ENCODE measurements around the gene SBNO2. TPM values are rescaled to one million over a fixed set of nuclear protein-coding genes. Genes with fewer than 3 reads are reported as not detected.

SBNO2 gene
- total RNA-seq, 1 donor from 2014 or later, result 23.1 TPM

DNA sequence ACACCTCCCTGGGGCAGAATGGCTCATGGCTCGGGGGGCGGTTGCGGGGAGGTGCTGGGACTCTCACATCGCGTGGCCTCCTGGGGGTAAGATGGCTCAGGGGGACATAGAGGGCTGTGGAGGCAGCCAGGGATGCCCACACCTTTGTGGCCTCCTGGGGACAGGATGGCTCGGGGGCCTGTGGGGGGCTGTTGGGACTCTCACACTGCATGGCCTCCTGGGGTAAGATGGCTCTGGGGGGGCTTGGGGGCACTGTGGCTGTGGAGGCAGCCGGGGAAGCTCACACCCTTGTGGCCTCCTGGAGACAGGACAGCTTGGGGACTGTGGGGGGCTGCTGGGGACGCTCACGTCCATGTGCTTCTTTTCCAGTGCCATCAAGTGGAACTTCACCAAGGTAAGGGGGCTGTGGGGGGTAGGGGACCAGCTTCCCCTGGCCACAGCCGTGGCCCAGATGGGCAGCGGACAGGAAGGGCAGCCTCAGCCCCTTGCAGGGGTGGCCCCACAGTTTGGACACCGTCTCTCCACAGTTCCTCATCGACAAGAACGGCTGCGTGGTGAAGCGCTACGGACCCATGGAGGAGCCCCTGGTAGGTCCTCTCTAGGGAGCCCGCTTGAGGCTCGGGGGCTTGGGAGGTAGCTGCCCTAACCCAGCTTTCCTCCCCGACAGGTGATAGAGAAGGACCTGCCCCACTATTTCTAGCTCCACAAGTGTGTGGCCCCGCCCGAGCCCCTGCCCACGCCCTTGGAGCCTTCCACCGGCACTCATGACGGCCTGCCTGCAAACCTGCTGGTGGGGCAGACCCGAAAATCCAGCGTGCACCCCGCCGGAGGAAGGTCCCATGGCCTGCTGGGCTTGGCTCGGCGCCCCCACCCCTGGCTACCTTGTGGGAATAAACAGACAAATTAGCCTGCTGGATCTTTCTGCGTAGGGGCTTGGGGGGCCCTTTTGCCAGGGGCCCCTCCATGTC is 67.9 kb downstream of the SBNO2 start:
- DNase-seq, result no peak

DNA sequence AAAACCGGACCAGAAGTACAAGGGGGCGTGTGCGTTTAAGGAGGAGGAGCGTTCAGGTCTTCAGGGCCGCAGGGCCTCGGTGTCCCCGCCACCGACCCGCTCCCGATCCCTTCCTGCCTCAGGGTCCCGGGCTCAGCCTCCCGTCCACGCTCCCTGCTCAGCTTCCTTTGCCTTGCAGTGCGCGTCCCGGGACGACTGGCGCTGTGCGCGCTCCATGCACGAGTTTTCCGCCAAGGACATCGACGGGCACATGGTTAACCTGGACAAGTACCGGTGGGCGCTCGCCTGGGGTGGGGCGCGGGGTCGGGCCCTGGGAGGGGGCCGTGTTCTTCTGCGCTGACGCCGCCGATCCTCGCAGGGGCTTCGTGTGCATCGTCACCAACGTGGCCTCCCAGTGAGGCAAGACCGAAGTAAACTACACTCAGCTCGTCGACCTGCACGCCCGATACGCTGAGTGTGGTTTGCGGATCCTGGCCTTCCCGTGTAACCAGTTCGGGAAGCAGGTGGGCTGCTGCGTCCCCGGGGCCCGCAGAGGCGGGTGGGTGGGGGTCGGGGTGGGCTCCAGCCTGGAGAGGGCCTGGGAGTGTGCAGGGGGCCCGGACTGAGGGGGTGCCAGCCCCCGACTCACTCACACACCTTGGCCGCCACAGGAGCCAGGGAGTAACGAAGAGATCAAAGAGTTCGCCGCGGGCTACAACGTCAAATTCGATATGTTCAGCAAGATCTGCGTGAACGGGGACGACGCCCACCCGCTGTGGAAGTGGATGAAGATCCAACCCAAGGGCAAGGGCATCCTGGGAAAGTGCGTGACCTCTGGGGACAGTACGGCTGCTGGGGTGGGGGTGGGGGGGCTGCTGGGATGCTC is 68.8 kb downstream of the SBNO2 start:
- DNase-seq, result no peak

DNA sequence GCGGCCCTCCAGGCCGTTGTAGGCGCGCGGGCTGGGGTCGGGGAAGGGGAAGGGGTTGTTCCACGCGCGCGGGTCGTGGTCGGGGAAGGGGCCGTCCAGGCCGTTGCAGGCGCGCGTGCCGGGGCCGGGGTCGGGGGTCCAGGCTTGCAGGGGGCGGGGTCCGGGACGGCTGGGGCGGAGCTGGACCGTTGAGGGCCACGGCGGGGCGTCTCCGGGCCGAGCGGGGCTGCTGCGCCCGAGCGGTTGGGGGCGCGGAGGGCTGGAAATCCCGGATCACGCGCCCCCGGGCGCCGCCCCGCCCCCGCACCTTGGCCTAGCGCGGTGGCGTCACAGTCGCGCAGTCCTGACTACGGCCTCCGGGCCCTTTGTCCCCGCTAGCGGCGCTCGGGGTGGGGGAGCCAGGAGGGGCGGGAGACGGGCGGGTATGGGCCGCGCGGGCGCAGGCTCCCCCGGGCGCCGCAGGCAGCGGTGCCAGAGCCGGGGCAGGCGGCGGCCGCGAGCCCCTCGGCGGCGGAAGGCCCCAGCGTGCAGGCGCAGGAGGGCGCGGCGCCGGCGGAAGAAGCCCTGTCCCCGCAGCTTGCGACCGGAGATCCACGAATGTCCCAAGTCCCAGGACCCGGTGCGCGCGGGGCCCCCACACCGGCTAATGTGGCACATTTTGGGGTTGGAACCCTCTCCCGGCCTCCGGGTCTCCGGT is 69.6 kb downstream of the SBNO2 start:
- DNase-seq, result no peak

DNA sequence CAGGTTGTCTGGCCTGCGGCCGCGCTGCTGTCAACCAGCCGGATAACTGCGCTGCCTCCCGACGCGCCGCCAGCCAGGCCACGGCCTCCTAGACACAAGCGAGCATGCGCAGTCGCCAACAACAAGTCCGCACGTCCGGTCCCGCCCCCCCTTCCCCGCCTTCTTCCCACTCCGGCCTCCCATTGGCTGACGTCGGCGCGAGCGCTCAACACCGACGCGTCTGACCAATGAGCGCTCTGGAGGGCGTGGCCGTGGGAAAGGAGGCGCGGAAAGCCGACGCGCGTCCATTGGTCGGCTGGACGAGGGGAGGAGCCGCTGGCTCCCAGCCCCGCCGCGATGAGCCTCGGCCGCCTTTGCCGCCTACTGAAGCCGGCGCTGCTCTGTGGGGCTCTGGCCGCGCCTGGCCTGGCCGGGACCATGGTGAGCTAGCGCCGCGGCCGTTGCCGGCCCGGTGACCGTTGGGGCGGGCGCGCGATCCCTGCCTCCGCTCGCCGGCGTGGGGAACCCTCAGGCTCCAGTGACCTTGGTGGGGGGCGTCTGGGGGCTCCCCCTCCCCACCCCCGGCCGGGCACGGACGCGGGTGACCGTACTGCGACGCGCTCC is 70.3 kb downstream of the SBNO2 start, which contains the start of gene GPX4:
Gene GPX4 (plus strand): TSS at position 287 of the 603 bp plus-strand sequence. CDS start 50 bp downstream, at position 337.
- peak; percentile 99 for DNase-seq

DNA sequence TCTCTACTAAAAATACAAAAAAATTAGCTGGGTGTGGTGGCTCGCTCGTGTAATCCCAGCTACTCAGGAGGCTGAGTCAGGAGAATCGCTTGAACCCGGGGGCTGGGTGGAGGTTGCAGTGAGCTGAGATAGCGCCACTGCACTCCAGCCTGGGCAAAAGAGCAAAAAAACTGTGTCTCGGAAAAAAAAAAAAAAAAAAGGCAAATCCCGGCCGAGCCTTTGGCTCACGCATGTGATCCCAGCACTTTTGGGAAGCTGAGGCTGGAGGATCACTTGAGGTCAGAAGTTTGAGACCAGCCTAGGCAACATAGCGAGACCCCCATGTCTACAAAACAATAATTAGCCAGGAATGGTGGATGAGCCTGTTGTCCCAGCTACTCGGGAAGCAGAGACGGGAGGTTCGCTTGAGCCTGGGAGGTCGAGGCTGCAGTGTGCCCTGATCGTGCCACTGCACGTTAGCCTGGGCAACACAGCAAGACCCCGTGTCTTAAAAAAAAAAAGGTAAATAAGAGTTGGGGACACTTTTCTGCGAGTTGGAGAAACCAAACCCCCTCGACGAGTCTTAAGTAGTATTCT is 70.8 kb downstream of the SBNO2 start:
- no peak for DNase-seq

DNA sequence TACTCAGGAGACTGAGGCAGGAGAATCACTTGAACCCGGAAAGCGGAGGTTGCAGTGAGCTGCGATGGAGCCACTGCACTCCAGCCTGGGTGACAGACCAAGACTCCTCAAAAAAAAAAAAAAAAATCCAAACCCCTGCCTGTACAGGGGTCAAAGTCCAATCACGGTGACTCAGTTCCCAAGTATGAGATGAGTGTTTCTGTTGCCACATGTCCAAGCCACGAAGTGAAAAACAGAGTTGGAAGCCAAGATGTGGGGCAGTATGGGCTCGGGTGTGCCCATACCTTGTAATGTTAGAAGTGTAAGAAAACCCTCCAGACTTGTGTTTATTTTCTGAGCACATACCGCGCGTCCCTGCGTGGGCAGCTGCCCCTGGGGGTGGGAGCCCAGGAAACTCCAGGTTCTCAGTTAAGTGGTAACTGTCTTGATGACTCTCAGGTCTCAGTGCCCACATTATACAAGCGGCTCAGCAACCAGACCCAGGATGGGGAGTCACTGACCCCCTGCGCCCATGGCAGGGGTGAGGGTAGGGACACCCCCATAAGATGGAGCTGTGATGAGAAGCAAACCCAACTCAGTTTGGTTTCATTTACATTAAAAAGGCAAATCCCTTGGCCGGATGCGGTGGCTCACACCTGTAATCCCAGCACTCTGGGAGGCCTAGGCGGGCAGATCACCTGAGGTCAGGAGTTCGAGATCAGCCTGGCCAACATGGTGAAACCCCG is 71.5 kb downstream of the SBNO2 start:
- no peak for DNase-seq

DNA sequence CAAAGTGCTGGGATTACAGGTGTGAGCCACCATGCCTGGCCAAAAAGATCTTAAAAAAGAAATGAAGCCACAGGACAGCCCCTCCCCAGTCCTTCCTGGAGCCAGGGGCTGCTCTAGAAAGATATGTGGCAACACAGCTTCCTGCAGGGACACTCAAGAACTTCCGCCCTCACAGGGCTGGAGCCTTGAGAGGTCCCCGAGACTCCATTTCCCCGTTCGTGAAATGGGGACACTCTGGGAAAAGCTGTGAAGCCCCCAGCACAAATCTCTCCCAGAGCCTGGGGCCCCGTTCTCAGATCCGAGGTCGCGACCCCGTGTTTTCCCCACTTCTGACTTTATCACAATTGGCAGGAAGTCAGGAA is 72.8 kb downstream of the SBNO2 start:
- DNase-seq, result no peak

DNA sequence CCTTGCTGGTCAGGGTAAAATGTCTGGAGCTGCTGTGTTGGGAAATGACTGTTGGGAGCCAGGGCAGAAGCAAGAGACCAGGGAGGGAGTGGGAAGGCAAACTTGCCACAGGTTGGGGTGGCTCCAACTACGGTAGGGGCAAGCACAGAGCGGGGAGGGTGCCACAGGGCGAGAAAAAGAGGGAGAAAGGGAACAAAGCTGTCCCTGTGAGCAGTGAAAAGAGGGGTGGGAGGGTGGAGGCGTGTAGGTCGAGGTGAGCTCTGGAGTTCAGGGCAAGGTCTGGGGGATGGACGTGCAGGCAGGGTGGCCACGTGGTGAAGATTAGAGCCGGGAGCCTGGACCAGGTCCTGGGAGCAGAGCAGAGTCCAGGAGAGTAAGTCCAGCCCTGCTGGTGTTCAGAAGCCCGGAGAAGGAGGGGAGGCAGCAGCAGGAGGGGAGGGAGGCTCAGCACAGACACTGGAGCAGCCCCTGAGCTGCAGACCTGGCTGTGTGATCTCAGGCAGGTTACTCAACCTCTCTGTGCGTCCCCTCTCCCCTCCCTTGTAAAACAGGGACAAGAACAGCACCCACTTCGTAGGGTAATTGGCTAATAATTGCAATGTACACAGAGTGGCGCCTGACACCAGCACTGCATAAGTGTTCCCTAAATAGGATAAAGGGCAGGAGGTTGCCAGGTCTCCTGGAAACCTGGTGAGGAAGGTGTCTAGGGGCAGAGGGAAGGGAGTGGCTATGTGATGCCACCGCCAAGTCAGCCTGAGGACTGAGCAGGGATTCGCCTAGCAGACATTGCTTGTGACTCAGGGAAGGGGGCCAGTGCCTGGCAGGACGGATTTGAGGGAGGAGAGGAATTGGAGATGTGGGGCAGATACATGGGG is 75.7 kb downstream of the SBNO2 start:
- DNase-seq, result no peak

DNA sequence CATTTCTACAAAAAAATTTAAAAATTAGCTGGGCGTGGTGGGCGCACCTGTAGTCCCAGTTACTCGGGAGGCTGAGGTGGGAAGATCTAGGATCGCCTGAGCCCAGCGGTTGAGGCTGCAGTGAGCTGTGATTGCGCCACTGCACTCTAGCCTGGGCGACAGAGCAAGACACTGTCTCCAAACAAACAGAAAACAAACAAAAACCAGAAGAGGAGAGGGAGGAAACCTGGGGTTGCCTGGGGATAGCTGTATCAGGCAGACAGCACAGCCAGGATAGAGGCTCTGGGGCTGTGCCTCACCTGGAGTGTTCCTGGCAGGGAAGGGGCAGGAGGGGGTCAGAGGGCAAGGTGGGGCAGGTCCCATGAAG is 76.3 kb downstream of the SBNO2 start:
- no peak for DNase-seq

DNA sequence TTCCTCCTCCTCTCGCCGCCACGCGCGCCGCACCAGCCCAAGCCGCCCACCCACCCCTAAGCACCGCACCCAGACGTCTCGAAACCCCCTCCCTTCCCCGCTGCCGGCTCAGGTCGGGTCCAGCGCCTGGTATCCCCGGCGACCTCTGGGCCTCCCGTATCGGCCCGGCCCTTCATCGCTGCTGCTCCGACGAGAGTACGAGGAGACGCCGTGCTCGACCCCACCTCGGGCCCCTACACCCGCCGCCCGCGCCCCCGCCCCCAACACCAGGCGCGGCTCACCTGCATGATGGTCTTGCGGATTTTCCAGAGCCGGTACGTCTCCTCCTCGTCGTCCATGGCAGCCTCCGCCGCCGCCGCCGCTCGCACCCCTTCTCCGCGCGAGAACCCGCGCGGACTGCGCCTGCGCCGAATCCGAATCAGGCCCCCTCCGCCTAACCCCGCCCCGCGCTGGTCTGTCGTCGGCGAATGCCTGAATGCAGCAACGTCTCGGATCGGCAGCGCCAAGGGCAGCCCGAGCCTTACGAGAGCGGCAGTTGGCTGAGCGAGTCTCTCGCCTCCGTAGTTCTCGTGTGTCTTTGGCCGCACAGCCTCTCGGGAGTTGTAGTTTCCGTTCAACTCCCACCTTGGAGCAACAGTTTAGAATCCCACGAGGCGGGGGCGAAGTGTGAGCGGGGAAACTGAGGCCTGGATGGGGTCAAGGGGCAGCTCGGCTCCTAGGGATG is 78.9 kb downstream of the SBNO2 start, which contains the start of gene POLR2E:
Gene POLR2E (minus strand): TSS at position 398 of the 724 bp plus-strand sequence. CDS start 60 bp downstream, at position 338.
- peak; percentile 97 for DNase-seq

DNA sequence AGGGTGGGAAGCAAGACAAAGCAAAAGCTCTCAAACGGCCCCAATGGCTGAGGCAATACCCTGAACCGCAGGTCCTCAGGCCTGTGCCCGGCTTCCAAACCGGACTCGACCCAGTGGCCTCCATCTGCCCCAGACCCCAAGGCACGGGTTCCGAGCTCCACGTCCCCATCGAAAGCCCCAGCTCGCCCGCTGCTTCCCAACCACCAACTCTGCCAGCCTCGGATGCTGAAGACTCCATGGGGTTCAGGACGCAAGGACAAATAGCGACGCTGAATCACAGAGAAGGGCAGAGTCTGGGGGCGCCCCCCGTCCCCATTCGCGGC is 79.5 kb downstream of the SBNO2 start:
- DNase-seq, result no peak

DNA sequence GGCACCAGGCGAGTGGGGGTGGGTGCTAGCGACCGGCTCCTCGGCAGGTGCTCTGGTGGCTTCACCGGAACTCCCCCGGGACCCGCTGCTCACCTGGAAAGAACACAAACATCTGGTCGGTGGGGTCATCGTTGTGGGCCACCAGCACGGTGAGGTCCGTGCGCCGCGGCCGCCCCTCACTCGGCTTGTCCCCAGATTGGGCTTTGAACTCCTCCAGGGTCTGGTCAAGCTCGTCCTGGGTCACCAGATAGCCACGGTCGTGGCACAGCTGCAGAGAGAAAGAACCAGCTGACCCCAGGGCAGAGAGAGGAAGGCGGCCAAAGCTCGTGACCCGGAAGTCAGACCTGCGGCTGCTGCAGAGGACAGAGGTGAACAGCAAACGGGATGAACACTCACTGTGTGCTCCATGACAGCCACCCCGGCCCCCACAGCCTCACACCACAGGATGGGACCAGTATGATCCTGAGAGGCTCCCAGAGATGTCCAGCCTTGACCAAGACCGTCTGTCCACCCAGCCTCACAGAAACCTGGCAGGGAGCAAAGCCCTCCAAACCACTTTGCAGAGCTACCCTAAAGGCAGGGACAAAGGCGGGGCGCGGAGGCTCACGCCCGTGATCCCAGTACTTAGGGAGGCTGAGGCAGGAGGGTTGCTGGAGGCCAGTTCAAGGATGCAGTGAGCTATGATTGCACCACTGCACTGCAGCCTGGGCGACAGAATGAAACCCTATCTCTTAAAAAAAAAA is 80.1 kb downstream of the SBNO2 start:
- no peak for DNase-seq

DNA sequence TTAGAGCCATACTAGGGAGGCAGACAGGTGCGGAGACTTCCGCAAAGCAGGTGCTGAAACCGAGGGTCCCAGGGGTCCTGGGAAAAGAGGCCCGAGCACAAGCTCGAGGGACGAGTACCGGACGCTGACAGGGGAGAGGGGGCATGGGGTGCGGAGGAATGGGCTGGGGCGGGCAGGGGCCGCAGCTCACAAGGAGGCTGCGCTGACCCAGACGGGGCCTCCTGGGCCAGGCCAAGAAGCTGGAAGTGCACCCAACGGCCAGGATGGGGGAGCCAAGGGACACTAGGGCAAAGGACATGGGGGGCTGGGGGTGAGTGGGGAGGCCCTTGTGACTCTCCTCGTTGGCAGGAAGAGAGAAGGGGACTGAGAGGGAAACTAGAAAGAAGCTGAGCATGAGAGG is 80.7 kb downstream of the SBNO2 start:
- no peak for DNase-seq

DNA sequence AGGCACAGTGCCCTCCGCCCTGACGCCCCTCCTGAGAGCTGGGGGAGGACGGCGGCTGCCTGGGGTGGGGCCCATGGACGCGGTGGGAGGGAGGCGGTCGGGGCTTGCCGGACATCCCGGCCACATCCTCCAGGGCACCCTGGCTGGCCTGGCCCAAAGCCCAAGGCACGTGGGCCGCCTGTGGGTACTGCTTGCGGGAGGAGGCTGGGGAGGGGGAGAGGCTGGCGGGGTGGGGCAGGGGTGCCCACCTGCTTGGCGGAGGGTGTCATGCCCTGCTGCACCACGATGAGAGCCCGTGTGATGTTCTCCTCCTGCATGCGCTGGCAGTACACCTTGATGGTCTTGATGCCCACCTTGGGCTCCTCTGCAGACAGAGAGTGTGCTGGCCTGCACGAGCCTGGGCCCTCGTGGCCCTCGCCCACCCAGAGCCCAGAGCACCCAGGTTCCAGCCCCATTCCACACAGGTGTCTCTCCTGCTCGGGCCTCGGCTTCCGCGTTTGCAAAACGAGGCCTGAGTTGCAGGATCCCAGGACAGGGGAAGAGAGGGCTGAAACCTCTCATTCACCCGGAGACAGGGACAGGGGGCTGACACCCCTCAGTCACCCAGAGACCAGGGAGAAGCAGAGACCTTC is 82.4 kb downstream of the SBNO2 start:
- no peak for DNase-seq

DNA sequence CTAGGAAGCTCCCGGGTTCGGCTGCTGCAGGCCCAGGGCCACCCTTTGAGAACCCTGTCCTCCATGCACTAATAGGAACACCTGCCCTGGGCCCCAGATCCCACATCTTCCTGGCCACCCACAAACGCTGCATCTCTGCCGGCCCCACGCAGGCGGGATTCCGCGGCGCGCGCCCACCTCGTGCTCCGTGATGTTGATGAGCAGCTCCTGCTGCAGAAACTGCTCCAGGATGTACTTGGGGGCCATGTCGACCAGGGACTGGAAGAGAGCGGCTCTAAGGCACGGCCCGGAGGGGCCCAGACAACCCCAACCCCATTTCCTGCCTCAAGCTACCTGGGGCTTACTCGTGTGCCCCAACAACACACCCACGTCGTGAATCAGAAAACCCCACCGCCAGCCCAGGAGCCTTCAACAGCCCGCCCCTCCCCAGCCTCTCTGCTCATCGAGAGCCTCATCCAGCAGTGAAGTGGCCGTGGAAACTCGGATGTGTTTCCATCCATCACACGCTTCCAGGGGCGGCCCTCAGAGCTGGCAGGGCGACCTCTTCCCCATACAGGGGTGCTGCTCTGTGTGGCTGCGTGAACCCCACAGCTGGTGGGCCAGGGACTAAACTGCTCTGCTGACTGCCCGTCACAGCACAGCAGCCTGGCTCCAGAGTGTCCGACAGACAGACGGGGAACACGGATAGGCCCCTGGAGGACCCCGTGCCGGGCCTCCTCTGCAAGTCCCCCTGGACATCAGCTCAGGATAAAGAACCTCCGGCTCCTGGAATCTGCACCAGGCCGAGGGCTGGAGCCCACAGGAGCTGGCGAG is 83.1 kb downstream of the SBNO2 start:
- DNase-seq, result no peak

DNA sequence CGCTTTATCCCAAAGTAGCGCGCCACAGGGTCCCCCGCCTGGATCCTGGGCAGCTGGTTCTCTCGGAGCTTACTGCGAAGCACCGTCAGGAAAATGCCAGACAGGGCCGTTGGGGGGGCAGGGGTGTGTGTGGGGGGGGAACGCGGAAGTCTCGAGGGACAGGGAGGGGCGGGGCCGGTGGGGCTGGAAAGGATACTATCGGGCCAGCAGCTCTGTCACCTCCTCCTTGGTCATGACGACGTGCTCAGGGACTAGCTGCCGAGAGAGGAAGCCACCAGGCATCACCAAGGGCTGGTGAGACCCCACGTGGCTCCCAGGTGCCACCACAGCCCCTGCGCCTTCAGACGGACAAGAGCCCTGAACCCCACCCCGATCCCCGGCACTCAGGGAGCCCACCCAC is 84.2 kb downstream of the SBNO2 start:
- DNase-seq, result no peak

DNA sequence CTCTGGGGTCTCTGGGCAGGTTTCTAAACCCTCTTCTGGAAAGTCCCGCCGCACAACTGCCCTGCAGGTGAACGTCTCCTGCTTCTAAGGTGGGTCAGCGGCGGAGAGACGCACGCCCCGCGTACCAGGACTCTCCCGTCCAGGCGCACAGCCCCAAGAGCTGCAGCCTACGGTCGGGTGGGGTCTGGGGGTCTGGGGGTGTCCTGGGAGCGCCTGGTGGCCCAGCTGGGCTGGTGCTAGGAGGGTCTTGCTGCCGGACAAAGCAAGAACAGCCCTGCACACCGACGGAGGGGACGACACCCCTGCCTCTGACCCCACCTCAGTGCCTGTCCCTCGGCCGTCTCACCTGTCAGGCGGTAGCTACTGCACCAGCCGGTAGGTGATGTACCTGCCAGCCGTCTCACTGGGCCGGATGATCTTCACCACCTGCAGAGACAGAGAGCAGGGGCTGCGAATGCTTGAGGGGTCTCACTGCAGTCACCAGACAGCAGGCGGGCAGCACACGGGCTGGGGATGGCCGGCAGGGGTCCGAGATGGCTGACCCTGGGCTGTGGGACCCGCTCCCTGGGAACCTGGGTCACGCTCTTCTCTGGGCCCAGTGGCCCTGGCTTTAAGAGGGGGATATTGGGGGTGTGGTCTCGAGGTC is 84.8 kb downstream of the SBNO2 start:
- no peak for DNase-seq
